ENCODE measurements around the gene PLXNA4.

The PLXNA4 gene

DNA sequence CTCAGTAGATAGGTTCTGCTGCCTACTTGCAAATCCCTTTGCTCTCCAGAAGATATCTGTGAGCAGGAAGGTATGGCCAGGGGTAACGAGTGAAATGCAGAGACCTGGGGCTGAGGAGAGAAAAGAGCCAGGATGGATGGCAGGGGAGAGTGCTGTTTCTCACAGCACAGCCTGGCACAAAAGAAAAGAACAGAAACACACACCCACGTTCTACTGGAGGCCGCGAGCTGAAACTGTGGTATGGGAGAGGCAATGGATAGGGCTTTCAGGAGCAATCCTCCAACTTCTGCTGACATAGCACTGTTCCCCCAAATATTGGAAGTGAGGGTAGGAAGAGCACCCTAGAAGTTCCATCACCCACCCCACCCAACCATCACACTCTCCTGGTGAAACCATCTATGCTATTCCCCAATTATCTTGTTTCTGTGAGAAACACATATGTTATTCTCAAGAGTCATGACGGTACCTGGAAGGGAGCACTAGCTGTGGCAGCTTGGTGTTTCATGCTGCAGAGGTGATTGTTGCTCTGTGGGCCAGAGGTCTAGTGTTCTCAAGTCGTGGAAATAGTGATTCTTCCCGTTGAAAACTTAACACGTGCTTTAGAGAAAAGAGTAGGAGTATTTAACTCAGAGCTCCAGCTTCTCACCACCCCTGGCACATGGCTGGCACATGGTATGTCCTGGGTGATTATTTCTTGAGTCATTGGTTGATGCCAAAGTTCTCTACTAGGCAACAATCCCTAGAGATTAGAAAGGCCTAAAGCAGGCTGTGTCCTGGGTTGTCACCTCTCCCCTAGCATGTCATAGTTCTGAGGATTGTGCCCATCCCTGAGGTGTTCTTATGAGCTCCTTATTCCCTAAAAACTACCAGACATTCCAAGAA is 198.3 kb downstream of the PLXNA4 start:
- Histone ChIP-seq H3K27ac (replicated peaks) (no peak overlapping the region), H3K4me3 (replicated peaks; ENCODE audit: insufficient read depth, low read length) (no peak overlapping the region), H3K27me3 (ENCODE audit: insufficient read depth, poor library complexity, severe bottlenecking) (no peaks in the 10 kb centered on the region)
- TF ChIP-seq GABPA (IDR thresholded peaks at IDR 0.05; ENCODE audit: low read depth): no peak
- no peak for DNase-seq (ENCODE audit: low read depth in 1 of 2, low spot score in 1 of 2)

DNA sequence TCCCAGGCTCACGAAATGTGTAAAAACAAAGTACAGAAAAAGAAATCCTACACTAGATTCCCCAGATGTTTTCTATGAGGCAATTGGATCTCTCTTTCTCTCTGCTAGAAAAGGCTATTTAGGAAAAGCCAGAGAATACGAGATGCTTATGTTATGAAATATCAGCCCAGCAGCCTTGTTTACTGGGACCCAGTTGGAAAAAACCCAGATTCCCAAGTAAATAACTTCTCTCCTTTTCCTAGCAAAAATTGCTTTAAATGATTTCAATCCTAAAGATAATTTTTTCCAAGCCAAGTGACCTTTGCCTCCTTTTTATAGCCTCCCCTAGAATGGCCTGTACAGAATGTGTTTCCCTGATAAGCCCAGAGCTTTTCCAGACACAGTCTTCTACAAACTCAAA is 199.3 kb downstream of the PLXNA4 start:
- H3K27me3 ChIP-seq (ENCODE audit: insufficient read depth, poor library complexity, severe bottlenecking): no peaks in the 10 kb centered on the region
- no peak for DNase-seq (ENCODE audit: low read depth in 1 of 2, low spot score in 1 of 2)
- H3K4me3 ChIP-seq (replicated peaks; ENCODE audit: insufficient read depth, low read length): no peak overlapping the region
- no peak overlapping the region for H3K27ac ChIP-seq (replicated peaks)
- TF ChIP-seq POLR2AphosphoS5 (IDR thresholded peaks at IDR 0.05; ENCODE audit: low read depth): no peak
- no peak for TF ChIP-seq REST (IDR thresholded peaks at IDR 0.05; ENCODE audit: insufficient replicate concordance, low read depth)
- TF ChIP-seq, protein P1, sequence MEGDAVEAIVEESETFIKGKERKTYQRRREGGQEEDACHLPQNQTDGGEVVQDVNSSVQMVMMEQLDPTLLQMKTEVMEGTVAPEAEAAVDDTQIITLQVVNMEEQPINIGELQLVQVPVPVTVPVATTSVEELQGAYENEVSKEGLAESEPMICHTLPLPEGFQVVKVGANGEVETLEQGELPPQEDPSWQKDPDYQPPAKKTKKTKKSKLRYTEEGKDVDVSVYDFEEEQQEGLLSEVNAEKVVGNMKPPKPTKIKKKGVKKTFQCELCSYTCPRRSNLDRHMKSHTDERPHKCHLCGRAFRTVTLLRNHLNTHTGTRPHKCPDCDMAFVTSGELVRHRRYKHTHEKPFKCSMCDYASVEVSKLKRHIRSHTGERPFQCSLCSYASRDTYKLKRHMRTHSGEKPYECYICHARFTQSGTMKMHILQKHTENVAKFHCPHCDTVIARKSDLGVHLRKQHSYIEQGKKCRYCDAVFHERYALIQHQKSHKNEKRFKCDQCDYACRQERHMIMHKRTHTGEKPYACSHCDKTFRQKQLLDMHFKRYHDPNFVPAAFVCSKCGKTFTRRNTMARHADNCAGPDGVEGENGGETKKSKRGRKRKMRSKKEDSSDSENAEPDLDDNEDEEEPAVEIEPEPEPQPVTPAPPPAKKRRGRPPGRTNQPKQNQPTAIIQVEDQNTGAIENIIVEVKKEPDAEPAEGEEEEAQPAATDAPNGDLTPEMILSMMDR (IDR thresholded peaks at IDR 0.05; ENCODE audit: insufficient read depth, low read length): no peak
- TF ChIP-seq GABPA (IDR thresholded peaks at IDR 0.05; ENCODE audit: low read depth): no peak
- TF ChIP-seq SPI1 (IDR thresholded peaks at IDR 0.05; ENCODE audit: borderline replicate concordance, low read depth): no peak

GRCh38 chr7:132376361-132377013 is 199.8 kb downstream of the PLXNA4 start:
- Histone ChIP-seq H3K27ac (replicated peaks) (no peak overlapping the region), H3K4me3 (replicated peaks; ENCODE audit: insufficient read depth, low read length) (no peak overlapping the region), H3K27me3 (ENCODE audit: insufficient read depth, poor library complexity, severe bottlenecking) (no peaks in the 10 kb centered on the region)
- no peak for TF ChIP-seq GABPA (IDR thresholded peaks at IDR 0.05; ENCODE audit: low read depth)
- TF ChIP-seq SPI1 (IDR thresholded peaks at IDR 0.05; ENCODE audit: borderline replicate concordance, low read depth): no peak
- TF ChIP-seq POLR2AphosphoS5 (IDR thresholded peaks at IDR 0.05; ENCODE audit: low read depth): no peak
- no peak for DNase-seq (ENCODE audit: low read depth in 1 of 2, low spot score in 1 of 2)

- H3K4me3 ChIP-seq (replicated peaks; ENCODE audit: insufficient read depth, low read length): no peak overlapping the region
- no peak overlapping the region for H3K27ac ChIP-seq (replicated peaks)
- no peaks in the 10 kb centered on the region for H3K27me3 ChIP-seq (ENCODE audit: insufficient read depth, poor library complexity, severe bottlenecking)
- DNase-seq (ENCODE audit: low read depth in 1 of 2, low spot score in 1 of 2): no peak
- TF ChIP-seq, protein P1 (IDR thresholded peaks at IDR 0.05; ENCODE audit: insufficient read depth, low read length): no peak
- no peak for TF ChIP-seq POLR2AphosphoS5 (IDR thresholded peaks at IDR 0.05; ENCODE audit: low read depth)
- no peak for TF ChIP-seq GABPA (IDR thresholded peaks at IDR 0.05; ENCODE audit: low read depth)
- TF ChIP-seq REST (IDR thresholded peaks at IDR 0.05; ENCODE audit: insufficient replicate concordance, low read depth): no peak
- TF ChIP-seq SPI1 (IDR thresholded peaks at IDR 0.05; ENCODE audit: borderline replicate concordance, low read depth): no peak
Measured at GRCh38 chr7:132373879-132374278, 202.4 kb downstream of the PLXNA4 start.
